Transverse colon (tissue), 4 donors: ENCODE results near the gene PLA2G4E. TPM values are rescaled to one million over a fixed set of nuclear protein-coding genes. Genes with fewer than 3 reads are reported as not detected.
A peak's percentile ranks its signal among the peaks of the same experiment; 100 is the strongest.

Source experiments
- DNase-seq: peaks from one replicate; pipeline ENCODE4 v3.0.0-alpha.2; 2019
- H3K27ac ChIP-seq, 4 donors: fragments of 200-600 bp; sonication (generic); 2 replicates each; pipeline ENCODE4 v1.5.1; 2016 to 2018; ENCODE audit warnings: inconsistent platforms in 4 of 4
- H3K27me3 ChIP-seq: fragments of 200-600 bp; sonication (generic); 2 replicates; pipeline ENCODE4 v1.5.1; 2017; ENCODE audit warnings: inconsistent platforms
- H3K36me3 ChIP-seq, 4 donors: fragments of 200-600 bp; sonication (generic); 2 replicates each; pipeline ENCODE4 v1.5.1; 2017 to 2019; ENCODE audit warnings: inconsistent platforms in 4 of 4
- H3K4me1 ChIP-seq, 4 donors: fragments of 200-600 bp; sonication (generic); 2 replicates each; pipeline ENCODE4 v1.5.1; 2017 to 2020; ENCODE audit warnings: inconsistent platforms in 4 of 4
- H3K4me3 ChIP-seq, 4 donors: fragments of 200-600 bp; sonication (generic); 1 replicate in 1 of 4; 2 replicates in 3 of 4; pipeline versions ENCODE4 v1.5.1 to v1.6.1; 2017 to 2019; ENCODE audit warnings: inconsistent platforms in 4 of 4
- H3K9me3 ChIP-seq, 2 donors: fragments of 200-600 bp; sonication (generic); 2 replicates each; pipeline ENCODE4 v1.5.1; 2017 to 2019; ENCODE audit warnings: inconsistent platforms in 2 of 2
- EP300 ChIP-seq: sonication (generic); formaldehyde crosslinking; IDR thresholded peaks from one replicate; pipeline ENCODE4 v1.6.1; 2017; ENCODE audit warnings: antibody characterized with exemption, low read depth
- POLR2A ChIP-seq: fragments of 450-650 bp; IDR thresholded peaks from one replicate; pipeline ENCODE4 v1.6.1; 2016; ENCODE audit warnings: antibody characterized with exemption, mild to moderate bottlenecking, moderate library complexity
- POLR2AphosphoS5 ChIP-seq, 3 donors: sonication (generic); formaldehyde crosslinking; IDR thresholded peaks; one replicate each; pipeline ENCODE4 v1.6.1; 2016; ENCODE audit warnings: antibody characterized with exemption in 3 of 3
- WGBS, 2 donors: methylation state at CpG; one replicate each; pipeline ENCODE4 v1.1.5; 2018; ENCODE audit warnings: low coverage in 1 of 2; 5-methylcytosine and 5-hydroxymethylcytosine counted together
- in situ Hi-C, 4 donors: fragments of 200-750 bp; cut with MboI; loops; one replicate each; pipeline versions ENCODE4 v1.15.0 to v1.15.1; 2017; ENCODE audit warnings: low sequenced_read_pairs in 3 of 4, low pct_ligation_motif_present in 1 of 4, low pct_unique_long_range_greater_than_20kb in 1 of 4
- intact Hi-C: fragments of 100-400 bp; cut with DNase I; formaldehyde crosslinking; loops from one replicate; pipeline ENCODE4 v1.15.1; 2023; ENCODE audit warnings: low total_unique reads
- total RNA-seq, 4 donors: library from RNA; depleted of rRNA; stranded (reverse); fragments of >200 nt; gene quantifications; one replicate each; pipeline ENCODE4 v1.1.0, GENCODE V29; 2016
- TF ChIP-seq, protein P1 (sequence below), 5 experiments: fragments of 200-600 bp in 3 of 5; fragments of 450-650 bp in 2 of 5; sonication (generic) in 3 of 5; IDR thresholded peaks; 1 replicate in 2 of 5; 2 replicates in 3 of 5; pipeline ENCODE4 v1.5.1; 2016 to 2017; ENCODE audit warnings: antibody characterized with exemption in 5 of 5, inconsistent platforms in 3 of 5, mild to moderate bottlenecking in 2 of 5, moderate library complexity in 1 of 5

Gene PLA2G4E
- total RNA-seq, 4 donors from 2014 or later = 0.32 TPM; not detected in 3

GRCh38 chr15:41952013-41952563 lies 68.8 kb downstream of the PLA2G4E start:
- no peaks in the 10 kb centered on the region for H3K9me3 ChIP-seq
- peaks cover 0 to 22% (median 1%) of the 10 kb centered on the region in 4 donors for H3K4me1 ChIP-seq
- intact Hi-C loops = no loop called here
- TF ChIP-seq POLR2A (no peak), POLR2AphosphoS5 (IDR thresholded peaks at IDR 0.05) (no peak), EP300 (no peak)
- TF ChIP-seq, protein P1, sequence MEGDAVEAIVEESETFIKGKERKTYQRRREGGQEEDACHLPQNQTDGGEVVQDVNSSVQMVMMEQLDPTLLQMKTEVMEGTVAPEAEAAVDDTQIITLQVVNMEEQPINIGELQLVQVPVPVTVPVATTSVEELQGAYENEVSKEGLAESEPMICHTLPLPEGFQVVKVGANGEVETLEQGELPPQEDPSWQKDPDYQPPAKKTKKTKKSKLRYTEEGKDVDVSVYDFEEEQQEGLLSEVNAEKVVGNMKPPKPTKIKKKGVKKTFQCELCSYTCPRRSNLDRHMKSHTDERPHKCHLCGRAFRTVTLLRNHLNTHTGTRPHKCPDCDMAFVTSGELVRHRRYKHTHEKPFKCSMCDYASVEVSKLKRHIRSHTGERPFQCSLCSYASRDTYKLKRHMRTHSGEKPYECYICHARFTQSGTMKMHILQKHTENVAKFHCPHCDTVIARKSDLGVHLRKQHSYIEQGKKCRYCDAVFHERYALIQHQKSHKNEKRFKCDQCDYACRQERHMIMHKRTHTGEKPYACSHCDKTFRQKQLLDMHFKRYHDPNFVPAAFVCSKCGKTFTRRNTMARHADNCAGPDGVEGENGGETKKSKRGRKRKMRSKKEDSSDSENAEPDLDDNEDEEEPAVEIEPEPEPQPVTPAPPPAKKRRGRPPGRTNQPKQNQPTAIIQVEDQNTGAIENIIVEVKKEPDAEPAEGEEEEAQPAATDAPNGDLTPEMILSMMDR (IDR thresholded peaks at IDR 0.05) = no peak
- in situ Hi-C loops = no loop called here
- peaks cover 0 to 9% (median 3%) of the 10 kb centered on the region in 4 donors for H3K36me3 ChIP-seq
- H3K27me3 ChIP-seq = no peaks in the 10 kb centered on the region
- no peak for DNase-seq
- no peak overlapping the region for H3K4me3 ChIP-seq
- no peak overlapping the region for H3K27ac ChIP-seq
- WGBS, 2 donors = 93 to 100% methylated on average over 6 to 10 of the region's 12 CpGs

DNA sequence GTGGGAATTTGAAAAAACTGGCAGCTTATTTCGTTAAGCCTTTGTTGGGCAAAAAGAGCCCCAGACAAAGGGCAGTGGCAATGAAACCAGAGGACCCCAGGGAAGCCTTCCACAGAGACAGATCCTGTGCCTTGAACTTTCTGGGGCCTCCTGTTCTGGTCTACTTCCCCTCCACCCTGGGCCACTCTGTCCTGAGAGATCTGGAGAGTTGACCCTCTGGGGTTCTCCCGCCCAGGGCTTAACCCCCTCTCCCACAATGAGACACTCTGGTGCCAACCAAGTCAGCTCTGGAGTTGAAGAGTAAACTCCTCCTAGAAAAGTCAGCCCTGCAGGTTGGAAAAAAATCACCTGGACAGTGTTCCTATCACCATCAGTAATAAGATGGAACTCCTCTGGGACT lies 69.3 kb downstream of the PLA2G4E start:
- no peak overlapping the region for H3K27ac ChIP-seq
- H3K4me1 ChIP-seq = peaks cover 0 to 19% (median 1%) of the 10 kb centered on the region in 4 donors
- H3K9me3 ChIP-seq = no peaks in the 10 kb centered on the region

GRCh38 chr15:41950489-41950888 lies 70.4 kb downstream of the PLA2G4E start:
- intact Hi-C loops = no loop called here

More for the DNA sequence above, 69.3 kb downstream of the PLA2G4E start:
- H3K27me3 ChIP-seq = no peaks in the 10 kb centered on the region
- TF ChIP-seq POLR2AphosphoS5 (IDR thresholded peaks at IDR 0.05) (no peak), EP300 (no peak), POLR2A (no peak)
- TF ChIP-seq, protein P1 (IDR thresholded peaks at IDR 0.05) = no peak
- in situ Hi-C loops = no loop called here
- intact Hi-C loops = no loop called here
- DNase-seq = no peak
- H3K36me3 ChIP-seq = peaks cover 0 to 9% (median 3%) of the 10 kb centered on the region in 4 donors
- WGBS, 2 donors = 0 to 50% methylated on average over 1 to 2 of the region's 2 CpGs
- H3K4me3 ChIP-seq = no peak overlapping the region

DNA sequence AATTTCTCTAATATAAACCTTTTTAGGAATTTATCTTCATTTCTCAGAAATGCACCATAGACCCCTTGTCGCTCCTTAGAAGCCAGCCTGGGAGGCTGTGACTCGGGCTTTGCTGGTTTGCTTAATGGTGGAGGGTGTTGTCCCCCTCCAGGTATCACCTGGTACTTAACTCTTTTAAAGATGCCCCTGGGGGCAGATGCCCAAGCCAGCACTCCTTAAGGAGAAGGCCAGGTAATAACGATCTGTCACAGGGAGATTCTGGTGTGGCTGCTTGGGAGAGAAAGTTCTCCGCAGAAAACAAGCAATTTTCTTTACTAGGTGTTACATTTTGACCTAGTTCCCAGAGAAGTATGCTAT lies 70.7 kb downstream of the PLA2G4E start:
- no peak overlapping the region for H3K4me3 ChIP-seq
- H3K27me3 ChIP-seq = no peaks in the 10 kb centered on the region
- H3K27ac ChIP-seq = peak overlapping the region in 2 of 4 donors; percentile 12 to 22
- H3K9me3 ChIP-seq = no peaks in the 10 kb centered on the region
- WGBS, 2 donors = 92% methylated on average over 4 of the region's 4 CpGs; no CpG with 5 or more reads in 1 of the 2 donors
- in situ Hi-C loops (no loop called here), intact Hi-C loops (no loop called here)
- peaks cover 0 to 19% (median 4%) of the 10 kb centered on the region in 4 donors for H3K4me1 ChIP-seq
- TF ChIP-seq, protein P1 (IDR thresholded peaks at IDR 0.05) = no peak
- TF ChIP-seq EP300 (no peak), POLR2AphosphoS5 (IDR thresholded peaks at IDR 0.05) (no peak), POLR2A (no peak)
- no peak for DNase-seq
- peaks cover 0 to 9% (median 3%) of the 10 kb centered on the region in 4 donors for H3K36me3 ChIP-seq

More at GRCh38 chr15:41950489-41950888, 70.4 kb downstream of the PLA2G4E start:
- Histone ChIP-seq H3K4me1 (peaks cover 0 to 19% (median 2%) of the 10 kb centered on the region in 4 donors), H3K4me3 (no peak overlapping the region), H3K9me3 (no peaks in the 10 kb centered on the region), H3K27me3 (no peaks in the 10 kb centered on the region), H3K36me3 (peaks cover 0 to 9% (median 3%) of the 10 kb centered on the region in 4 donors), H3K27ac (peak overlapping the region in 2 of 4 donors; percentile 12 to 22)
- in situ Hi-C loops = no loop called here
- no peak for TF ChIP-seq EP300
- no peak for TF ChIP-seq POLR2AphosphoS5 (IDR thresholded peaks at IDR 0.05)
- TF ChIP-seq, protein P1 (IDR thresholded peaks at IDR 0.05) = no peak
- no peak for TF ChIP-seq POLR2A
- WGBS, 2 donors = 42 to 68% methylated on average over 4 to 5 of the region's 5 CpGs
- no peak for DNase-seq
